Peyer's patch (tissue), 4 donors: Measurements from ENCODE around the gene ACP2.

Source experiments
- POLR2A ChIP-seq, 2 donors: fragments of 450-650 bp; IDR thresholded peaks; one replicate each; pipeline ENCODE4 v1.5.1; 2017; ENCODE audit warnings: antibody characterized with exemption in 2 of 2, mild to moderate bottlenecking in 2 of 2, moderate library complexity in 2 of 2
- TF ChIP-seq, protein P1 (sequence below), 6 experiments: fragments of 450-650 bp in 4 of 6; fragments of 200-600 bp in 2 of 6; sonication (generic) in 1 of 6; IDR thresholded peaks; one replicate each; pipeline ENCODE4 v1.5.1; 2017 to 2019; ENCODE audit warnings: antibody characterized with exemption in 6 of 6, mild to moderate bottlenecking in 3 of 6, moderate library complexity in 1 of 6

GRCh38 chr11:47242596-47243192 is 5.9 kb downstream of the ACP2 start:
- TF ChIP-seq, protein P1, sequence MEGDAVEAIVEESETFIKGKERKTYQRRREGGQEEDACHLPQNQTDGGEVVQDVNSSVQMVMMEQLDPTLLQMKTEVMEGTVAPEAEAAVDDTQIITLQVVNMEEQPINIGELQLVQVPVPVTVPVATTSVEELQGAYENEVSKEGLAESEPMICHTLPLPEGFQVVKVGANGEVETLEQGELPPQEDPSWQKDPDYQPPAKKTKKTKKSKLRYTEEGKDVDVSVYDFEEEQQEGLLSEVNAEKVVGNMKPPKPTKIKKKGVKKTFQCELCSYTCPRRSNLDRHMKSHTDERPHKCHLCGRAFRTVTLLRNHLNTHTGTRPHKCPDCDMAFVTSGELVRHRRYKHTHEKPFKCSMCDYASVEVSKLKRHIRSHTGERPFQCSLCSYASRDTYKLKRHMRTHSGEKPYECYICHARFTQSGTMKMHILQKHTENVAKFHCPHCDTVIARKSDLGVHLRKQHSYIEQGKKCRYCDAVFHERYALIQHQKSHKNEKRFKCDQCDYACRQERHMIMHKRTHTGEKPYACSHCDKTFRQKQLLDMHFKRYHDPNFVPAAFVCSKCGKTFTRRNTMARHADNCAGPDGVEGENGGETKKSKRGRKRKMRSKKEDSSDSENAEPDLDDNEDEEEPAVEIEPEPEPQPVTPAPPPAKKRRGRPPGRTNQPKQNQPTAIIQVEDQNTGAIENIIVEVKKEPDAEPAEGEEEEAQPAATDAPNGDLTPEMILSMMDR (IDR thresholded peaks at IDR 0.05), result no peak
- no peak for TF ChIP-seq POLR2A (IDR thresholded peaks at IDR 0.05)
